ENCODE results near the gene PCDH8. TPM values are rescaled to one million over a fixed set of nuclear protein-coding genes. Genes with fewer than 3 reads are reported as not detected.

The PCDH8 gene
- total RNA-seq, 1 experiment from 2014 or later: 2.1 TPM

DNA sequence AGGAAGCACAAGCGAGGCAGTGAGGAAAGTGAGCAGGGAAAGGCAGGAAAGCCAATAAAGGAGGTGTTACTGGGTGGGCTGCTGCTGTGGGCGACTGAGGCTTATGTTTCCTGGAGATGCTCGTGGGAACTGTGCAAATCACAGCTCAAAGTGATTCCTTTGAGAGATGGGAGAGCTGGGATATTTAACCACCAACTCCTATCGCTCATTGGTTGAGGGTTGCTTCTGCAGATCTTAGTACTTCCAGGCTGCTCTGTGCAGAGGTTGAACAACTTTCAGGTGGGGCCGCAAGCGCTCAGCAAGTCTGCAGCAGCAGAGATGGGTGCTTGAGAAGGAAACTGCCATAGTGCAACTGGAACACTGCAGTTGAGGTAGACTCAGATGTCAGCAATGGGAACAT is 8.4 kb downstream of the PCDH8 start:
- H3K4me3 Mint-ChIP-seq: no peak overlapping the region
- Histone ChIP-seq H3K23me2 (ENCODE audit: insufficient read length, low read depth, low read length, poor library complexity, severe bottlenecking) (no peaks in the 10 kb centered on the region), H3K9me3 (ENCODE audit: control insufficient read depth, low read depth, low read length) (no peaks in the 10 kb centered on the region)

More for the DNA sequence above, 8.4 kb downstream of the PCDH8 start:
- Histone ChIP-seq H2AK5ac (ENCODE audit: insufficient read length, low read length) (no peak overlapping the region), H3T11ph (ENCODE audit: low read length) (no peak overlapping the region), H3K23ac (ENCODE audit: insufficient read length, low read depth, low read length) (no peak overlapping the region), H3K27me3 (ENCODE audit: insufficient read depth, low read length) (peaks cover 3% of the 10 kb centered on the region; the same call in 1 of the 2 replicates), H2BK120ac (ENCODE audit: low read depth, low read length, poor library complexity, severe bottlenecking) (no peak overlapping the region), H3K14ac (ENCODE audit: insufficient read depth, low read length) (no peak overlapping the region), H3K4ac (ENCODE audit: low read depth, low read length) (no peak overlapping the region), H4K5ac (ENCODE audit: insufficient read length, low read depth, low read length) (no peak overlapping the region), H2BK12ac (ENCODE audit: insufficient read length, low read depth, low read length) (no peak overlapping the region), H3K27ac (ENCODE audit: insufficient read length, low read depth, low read length) (no peak overlapping the region), H2BK20ac (ENCODE audit: low read depth, low read length, poor library complexity, severe bottlenecking) (no peak overlapping the region), H2BK5ac (ENCODE audit: insufficient read length, low read length) (no peak overlapping the region), H4K20me1 (ENCODE audit: control insufficient read depth, insufficient read depth, insufficient read length) (no peaks in the 10 kb centered on the region), H3K79me2 (ENCODE audit: insufficient read depth, low read length) (no peaks in the 10 kb centered on the region), H4K91ac (ENCODE audit: insufficient read length, low read depth, low read length) (no peak overlapping the region), H2BK15ac (ENCODE audit: low read depth, low read length) (no peak overlapping the region), H3K18ac (ENCODE audit: insufficient read length, low read depth, low read length) (no peak overlapping the region), H2AFZ (ENCODE audit: low read length) (no peak overlapping the region), H3K9ac (ENCODE audit: extremely low read depth, insufficient read length, low read length) (no peak overlapping the region), H3K4me1 (ENCODE audit: insufficient read depth, low read length) (peaks cover 3% of the 10 kb centered on the region; the same call in 1 of the 2 replicates), H3K4me2 (ENCODE audit: insufficient read depth, insufficient read length, low read length) (no peak overlapping the region), H3K79me1 (ENCODE audit: insufficient read depth, low read depth, low read length, poor library complexity, severe bottlenecking) (no peaks in the 10 kb centered on the region), H3K56ac (ENCODE audit: insufficient read length, low read depth, low read length) (no peak overlapping the region), H4K8ac (replicated peaks; ENCODE audit: insufficient read length, low read depth, low read length) (no peak overlapping the region)
- H3K27ac Mint-ChIP-seq: no peak overlapping the region
- no peak for DNase-seq
- H3K4me1 Mint-ChIP-seq: peaks cover 21 to 28% of the 10 kb centered on the region in 2 experiments
- TF ChIP-seq, protein P1, sequence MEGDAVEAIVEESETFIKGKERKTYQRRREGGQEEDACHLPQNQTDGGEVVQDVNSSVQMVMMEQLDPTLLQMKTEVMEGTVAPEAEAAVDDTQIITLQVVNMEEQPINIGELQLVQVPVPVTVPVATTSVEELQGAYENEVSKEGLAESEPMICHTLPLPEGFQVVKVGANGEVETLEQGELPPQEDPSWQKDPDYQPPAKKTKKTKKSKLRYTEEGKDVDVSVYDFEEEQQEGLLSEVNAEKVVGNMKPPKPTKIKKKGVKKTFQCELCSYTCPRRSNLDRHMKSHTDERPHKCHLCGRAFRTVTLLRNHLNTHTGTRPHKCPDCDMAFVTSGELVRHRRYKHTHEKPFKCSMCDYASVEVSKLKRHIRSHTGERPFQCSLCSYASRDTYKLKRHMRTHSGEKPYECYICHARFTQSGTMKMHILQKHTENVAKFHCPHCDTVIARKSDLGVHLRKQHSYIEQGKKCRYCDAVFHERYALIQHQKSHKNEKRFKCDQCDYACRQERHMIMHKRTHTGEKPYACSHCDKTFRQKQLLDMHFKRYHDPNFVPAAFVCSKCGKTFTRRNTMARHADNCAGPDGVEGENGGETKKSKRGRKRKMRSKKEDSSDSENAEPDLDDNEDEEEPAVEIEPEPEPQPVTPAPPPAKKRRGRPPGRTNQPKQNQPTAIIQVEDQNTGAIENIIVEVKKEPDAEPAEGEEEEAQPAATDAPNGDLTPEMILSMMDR (conservative IDR thresholded peaks at IDR 0.05): no peak
- H3K27me3 Mint-ChIP-seq (ENCODE audit: low read depth): peaks cover 36% of the 10 kb centered on the region
- WGBS (ENCODE audit: extremely low coverage, insufficient read length, low lambda C conversion rate): no CpG with 5 or more reads among the region's 6 CpGs
- H3K36me3 Mint-ChIP-seq (ENCODE audit: insufficient read depth in 1 of 3, low read depth in 3 of 3): peaks cover 3 to 9% (median 7%) of the 10 kb centered on the region in 3 experiments; a peak in 6 of 7 replicates
- peaks cover 1 to 2% of the 10 kb centered on the region in 2 experiments; a peak in 3 of 5 replicates for H3K9me3 Mint-ChIP-seq
